IPS DF 4.7 (cell line): ENCODE measurements around the gene LSM5.
"Not testable (repeated sequence)": the region's sequence is repeated elsewhere in the genome, so short reads cannot be mapped to it uniquely, and the experiment has no call there.

ENCODE experiments used
- DNase-seq: peaks from one replicate; pipeline ENCODE4 v3.0.0-alpha.2; 2013; ENCODE audit warnings: low spot score; ENCODE audit errors: extremely low read depth

The LSM5 gene

DNA sequence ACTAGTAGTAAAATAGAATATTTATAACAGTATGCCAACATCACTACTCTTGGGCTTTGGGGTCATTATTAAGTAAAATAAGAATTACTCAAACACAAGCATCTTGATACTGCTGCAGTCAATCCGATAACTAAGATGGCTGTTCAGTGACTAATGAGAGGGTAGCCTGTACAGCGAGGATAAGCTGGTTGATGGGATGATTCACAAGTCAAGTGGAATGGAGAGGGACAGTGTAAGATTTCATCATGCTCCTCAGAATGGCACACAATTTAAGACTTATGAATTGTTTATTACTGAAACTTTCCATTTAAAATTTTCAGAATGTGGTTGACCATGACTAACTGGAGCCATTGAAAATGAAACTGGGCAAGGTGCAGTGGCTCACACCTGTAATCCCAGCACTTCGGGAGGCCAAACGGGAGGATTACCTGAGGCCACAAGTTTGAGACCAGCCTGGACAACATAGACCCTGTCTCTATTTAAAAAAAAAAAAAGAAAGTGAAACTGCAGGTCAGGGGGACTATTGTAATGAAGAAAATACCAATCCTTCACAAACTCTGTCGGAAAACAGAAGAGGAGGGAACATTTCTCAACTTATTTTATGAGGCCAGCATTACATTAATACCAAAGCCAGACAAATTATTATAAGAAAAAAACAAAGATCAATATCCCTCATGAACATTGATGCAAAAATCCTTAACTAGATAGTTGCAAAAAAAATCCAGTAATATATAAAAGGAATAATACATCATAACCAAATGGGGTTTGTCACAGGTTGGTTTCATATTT is 16.3 kb upstream of the LSM5 start:
- DNase-seq = no peak

DNA sequence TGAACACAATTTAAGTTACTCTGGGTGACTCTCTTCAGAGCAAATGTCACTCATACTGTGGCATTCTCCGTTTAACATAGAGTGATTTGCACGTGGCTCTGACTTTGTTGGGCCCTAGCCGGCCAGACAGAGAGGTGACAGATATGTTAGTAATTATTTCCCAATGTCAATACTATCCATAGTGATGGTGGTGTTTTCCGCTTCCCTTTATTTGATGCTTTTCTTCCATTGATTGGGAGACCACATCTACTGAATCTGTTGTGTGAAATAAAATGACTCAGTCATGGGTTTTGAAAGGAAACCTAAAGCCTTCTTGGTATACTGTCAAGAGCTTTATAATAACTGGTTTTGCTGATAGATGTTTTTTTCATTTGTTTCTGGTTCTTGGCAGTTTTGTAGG is 12.5 kb upstream of the LSM5 start:
- DNase-seq = no peak

DNA sequence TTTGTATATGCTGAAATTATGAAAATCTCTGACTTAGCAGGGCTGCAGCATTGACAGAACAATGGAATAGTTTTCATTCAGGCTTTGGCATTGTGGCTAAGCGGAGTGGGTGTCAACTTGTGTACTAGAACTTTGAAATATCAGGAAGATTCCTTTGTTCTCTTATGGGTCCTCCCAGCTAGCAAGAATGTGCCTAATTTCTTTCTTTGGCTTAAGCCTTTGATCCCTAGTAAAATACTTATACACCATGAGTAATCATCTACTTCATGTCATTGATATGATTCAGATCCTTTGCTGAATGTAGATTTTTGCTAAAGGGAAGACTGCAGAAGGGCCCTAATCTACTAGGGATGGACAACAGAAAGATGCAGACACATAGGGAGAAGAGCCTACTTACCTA is 11.3 kb upstream of the LSM5 start:
- DNase-seq = no peak

DNA sequence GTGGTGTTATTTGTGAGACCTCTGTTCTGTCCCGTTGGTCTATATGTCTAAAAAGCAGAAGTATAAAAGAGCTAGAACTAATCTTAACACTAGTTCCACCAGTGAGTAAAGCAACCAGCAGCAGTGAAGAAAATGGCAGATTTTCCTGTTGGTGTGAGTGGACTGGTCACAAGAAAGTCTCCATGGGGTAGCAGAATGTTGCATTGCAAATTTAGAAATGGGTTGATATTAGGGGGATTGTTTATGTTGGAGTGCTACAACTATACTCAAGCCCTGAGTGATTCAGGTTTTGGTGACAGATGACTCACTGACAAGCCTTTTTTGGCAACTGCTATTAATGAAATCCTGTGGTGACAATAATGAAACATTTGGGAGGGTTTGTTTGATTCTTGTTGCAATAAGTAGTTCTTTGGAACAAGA is 10.8 kb upstream of the LSM5 start:
- DNase-seq = no peak

DNA sequence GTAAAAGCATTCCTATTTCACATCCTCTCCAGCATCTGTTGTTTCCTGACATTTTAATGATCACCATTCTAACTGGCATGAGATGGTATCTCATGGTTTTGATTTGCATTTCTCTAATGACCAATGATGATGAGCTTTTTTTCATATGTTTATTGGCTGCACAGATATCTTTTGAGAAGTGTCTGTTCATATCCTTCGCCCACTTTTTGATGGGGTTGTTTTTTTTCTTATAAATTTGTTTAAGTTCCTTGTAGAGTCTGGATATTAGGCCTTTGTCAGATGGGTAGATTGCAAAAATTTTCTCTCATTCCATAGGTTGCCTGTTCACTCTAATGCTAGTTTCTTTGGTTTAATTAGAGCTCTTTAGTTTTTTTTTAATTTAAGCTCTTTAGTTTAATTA is 10.0 kb upstream of the LSM5 start:
- not testable (repeated sequence) for DNase-seq

DNA sequence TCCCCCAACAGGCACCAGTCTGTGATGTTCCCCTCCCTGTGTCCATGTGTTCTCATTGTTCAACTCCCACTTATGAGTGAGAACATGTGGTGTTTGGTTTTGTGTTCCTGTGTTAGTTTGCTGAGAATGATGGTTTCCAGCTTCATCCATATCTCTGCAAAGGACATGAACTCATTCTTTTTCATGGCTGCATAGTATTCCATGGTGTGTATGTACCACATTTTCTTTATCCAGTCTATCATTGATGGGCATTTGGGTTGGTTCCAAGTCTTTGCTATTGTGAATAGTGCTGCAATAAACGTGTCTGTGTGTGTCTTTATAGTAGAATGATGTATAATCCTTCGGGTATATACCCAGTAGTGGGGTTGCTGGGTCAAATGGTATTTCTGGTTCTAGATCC is 9.6 kb upstream of the LSM5 start:
- DNase-seq = not testable (repeated sequence)

DNA sequence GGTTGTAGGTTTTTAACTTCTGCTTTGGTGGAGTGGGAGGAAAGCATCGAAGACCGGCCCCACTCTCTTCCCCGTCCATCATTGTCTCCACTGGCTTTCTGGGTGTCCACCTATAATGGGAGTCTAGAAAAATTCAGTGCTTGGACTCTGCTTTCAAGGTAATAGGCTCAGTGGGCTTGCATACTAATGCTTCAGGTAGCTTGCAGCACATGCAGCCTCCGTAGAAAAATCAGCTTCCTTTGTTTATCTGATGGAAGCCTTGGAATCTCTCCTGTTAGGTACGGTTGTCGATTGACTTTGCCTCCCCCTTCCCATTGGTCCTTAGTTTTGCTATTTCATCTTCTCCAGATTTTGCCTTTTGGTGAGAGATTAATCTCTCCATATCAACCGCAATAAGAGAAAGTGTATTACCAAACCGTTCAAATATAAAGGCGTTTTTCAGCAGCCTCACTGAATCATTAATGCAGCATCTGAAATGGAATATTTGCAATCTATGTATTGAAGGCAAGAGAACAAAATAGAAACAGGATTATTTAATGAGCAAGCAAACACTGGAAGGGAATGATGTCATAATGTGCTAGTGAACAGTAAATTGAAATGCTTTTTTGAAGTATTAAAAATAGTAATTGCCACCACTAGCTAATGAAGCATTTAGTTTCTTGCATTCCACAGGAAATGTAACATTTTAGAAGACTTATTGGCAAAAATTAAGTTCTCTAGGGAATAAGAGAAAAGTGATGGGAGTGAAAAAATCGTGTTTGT is 6.1 kb upstream of the LSM5 start:
- no peak for DNase-seq

DNA sequence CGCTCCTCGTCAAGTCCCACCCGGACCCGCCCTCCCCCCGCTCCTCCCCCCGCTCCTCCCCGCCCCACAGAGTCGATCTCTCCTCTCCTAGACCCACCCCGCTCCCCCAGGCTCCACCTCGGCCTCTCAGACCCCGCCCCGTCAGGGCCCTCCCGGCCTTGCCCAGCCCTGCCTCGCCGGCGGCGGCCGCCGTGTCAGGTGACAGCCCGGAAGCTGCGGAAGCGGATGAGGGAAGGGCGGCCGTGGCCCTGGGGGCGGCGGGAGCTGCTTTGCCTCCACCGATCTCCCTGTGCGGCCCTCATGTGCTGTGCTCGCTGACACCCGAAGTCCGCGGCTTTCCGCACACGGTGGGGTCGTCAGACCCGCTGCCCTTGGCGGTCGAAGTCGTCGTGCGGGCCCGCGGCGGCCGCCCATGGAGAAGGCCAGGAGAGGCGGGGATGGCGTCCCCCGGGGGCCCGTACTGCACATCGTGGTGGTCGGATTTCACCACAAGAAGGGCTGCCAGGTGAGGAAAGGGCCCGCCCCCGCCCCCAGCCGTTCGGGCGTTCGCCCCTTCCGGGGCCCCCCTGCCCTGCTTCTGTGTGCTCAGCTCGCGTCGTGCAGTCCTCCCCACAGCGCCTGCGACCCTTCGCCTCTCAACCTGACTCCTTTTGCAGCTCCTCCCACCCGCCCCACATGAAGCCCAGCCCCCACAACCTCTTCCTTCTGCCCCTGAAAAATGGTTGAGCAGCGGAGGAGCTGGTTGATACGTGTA is 5.3 kb upstream of the LSM5 start, which contains the start of gene AVL9:
TSS of gene AVL9 (plus strand) at position 192 of the 754 bp plus-strand sequence. CDS start at position 413, 221 bp downstream.
- DNase-seq = no peak

DNA sequence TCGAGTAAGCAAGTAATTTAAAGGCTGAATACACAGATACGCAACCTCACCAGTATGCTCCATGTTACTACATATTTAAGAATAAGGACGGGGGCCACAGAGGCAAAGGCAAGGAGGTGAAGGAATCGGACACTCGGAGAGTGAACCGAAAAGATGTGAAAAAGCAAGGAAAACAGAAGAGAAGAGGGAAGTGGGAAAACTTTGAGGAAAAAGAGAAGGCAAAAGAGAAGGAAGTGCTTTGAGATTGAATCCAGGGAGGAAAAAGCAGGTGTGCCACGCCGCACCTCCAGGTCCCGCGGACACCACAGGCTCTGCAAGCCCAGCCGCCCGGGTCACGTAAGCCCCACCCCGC is 4.7 kb upstream of the LSM5 start:
- DNase-seq = no peak

DNA sequence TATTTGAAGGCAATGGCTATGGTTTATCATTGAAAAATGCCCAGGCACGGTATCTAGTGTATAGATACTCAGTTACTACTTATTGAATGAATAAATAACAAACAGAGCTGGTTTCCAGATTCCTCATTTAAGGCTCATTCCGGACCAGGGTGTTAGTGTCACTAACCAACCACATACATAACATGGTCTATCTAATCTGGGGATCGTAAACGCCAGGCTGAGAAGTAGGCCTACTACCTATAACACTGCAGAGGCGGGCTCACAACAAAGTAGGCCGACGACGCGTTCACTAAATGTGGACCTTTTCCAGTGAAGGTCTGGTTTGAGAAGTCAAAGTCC is 423 bp downstream of the LSM5 start:
- no peak for DNase-seq

DNA sequence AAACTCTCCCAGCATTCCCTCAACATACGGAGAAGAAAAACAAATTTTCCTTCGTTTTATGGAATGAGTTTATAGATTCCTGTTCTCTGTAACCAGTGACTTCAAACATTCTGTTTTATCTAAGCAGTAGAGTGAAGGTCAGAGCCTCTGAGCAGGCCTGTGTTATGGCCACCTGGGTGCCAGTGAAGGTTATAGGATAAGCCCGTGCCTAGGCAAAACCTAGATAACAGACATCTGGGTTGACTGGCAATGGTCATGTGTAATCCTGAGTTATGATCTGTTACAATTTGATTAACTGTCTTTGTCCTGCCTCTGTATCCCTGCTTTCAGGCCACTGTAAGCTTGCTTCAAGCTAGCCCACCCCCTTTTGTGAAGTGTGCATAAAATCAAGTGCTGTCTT is 8.3 kb downstream of the LSM5 start:
- no peak for DNase-seq

DNA sequence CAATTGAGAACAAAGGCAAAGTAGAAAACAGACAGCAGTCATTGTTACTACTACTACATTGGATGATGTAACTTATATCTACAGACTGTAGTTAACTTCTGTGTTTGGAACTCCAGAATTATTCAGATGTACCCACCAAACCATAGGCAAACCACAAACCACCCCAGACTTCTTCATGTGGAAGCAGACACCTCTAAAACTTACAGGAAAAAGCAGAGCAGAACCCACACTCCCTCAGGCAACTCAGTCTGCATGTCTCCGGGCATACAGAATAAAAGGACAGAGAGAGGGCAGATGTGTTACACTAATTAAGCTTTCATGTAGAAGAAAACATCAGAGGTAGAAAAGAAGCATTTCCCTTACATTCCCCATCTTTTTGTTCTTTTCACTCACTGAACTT is 9.0 kb downstream of the LSM5 start:
- DNase-seq = no peak

DNA sequence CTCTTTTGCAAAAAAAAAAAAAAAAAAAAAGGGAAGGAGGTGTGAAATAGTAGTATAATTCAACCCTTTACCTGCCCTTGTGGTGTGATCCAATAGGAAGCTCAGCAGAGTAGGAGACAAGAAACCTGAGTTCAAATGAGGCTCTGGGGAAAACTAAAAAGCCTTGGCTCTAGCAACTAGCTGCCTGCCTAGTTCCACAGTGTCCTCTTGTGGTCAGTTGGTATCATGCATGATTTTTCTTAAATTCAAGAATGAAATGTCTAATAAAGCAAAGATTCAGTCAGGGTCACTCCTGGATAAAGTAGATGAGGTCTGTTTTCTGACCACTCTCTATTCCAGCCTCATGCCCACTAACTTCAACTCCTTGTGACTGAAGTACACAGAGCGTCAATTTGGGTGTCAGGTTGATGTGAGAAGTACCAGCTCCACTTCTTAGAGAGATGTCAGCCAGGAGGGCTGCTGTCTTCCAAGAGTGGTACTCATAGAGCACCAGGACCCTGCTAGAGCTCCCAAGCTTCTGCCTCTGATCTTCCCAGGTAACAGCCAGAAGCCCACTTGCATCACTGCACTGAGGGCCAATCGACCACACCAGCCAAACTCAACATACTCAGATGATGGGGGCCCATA is 10.5 kb downstream of the LSM5 start:
- no peak for DNase-seq

DNA sequence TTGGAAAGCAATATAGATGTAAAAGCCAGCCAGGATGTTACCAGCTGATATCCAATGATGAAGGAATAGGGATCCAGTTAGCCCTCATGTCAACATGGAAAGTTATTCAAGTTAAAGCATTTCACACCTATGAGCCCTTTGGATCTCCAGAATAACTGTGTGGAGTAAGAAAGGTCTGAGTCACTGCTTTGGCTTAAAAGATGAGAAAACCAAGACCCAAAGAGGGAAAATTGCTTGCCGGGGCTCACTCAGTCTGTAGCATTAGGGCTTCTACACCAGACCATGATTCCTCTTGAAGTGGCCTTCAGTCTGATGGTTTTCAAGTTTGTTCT is 12.6 kb downstream of the LSM5 start:
- no peak for DNase-seq

DNA sequence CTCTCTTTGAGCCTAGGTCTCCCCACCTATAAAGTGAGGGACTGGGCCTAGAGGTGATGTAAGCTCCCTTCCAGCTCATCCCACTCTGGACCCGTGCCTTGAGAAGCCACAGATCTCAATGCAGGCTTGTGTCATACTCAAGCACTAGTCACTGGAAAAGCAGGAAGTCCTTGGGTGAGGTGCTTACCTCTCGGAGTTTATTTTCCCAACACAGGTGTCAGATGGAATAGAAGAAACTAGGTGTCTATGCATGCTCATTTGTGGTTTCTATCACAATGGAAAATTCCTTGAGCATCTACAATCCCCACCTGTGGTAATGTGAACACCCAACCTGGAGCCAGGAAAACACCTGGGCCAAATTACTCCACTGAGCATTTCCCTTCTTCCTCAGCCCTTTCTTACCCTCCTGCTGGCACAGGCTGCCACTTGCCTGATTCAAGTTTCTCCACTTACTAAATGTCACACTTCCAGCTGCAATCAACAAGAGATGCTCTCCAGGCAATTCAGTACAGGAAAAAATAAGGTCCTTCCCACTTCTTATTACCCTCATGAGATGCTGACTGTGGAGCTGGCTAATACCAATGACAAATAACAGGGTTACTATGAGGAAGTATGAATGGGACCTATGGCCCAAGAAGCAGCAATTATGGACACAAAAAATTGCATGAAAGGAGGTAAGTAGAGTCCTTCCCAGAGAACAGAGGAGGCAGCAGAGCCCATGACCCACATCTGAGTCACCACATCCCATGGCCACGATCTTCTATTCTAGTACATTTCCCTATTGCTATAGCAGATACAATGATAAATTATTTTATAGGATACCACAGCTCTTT is 13.1 kb downstream of the LSM5 start:
- no peak for DNase-seq

DNA sequence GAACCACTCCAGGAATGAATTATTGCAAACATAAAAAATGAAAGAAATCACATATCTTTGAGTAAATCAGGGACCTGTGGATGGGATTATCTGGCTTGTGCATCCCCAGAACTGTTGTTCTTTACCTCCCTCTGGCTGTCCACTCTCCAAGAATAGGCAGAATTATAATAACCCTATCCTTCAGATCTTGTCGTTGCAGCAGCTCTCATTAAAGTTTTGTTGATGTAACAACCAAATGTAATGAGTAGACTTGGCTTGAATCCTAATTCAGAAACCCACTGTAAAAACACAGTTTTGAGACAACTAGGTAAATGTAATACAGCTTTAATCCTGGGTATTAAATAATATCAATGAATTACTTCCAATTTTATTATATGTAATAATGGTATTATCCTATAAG is 16.2 kb downstream of the LSM5 start:
- DNase-seq = no peak

DNA sequence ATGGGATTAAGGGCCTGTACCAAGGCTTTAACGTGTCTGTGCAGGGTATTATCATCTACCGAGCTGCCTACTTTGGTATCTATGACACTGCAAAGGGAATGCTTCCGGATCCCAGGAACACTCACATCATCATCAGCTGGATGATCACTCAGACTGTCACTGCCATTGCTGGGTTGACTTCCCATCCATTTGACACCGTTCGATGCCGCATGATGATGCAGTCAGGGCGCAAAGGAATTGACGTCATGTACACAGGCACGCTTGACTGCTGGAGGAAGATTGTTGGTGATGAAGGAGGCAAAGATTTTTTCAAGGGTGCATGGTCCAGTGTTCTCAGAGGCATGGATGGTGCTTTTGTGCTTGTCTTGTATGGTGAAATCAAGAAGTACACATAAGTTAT is 18.2 kb downstream of the LSM5 start:
- DNase-seq = no peak

DNA sequence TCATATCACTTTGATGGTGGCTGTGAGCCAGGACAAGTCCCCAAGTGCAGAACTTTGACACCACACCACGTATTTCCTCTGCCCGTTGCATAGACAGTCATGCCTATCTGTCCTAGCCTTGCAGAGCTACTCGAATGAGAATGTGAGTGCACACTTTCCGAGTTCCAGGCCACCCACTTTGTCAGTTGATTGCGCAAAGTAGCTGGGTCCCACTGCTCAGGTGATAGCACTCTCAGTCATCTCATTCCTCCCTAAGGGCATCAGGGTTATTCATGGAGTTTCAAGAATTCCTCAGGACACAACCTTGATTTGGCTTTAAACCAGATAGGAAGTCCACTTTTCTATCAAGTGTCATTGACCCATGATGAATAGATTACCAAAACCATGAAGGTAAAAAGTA is 19.3 kb downstream of the LSM5 start:
- no peak for DNase-seq

DNA sequence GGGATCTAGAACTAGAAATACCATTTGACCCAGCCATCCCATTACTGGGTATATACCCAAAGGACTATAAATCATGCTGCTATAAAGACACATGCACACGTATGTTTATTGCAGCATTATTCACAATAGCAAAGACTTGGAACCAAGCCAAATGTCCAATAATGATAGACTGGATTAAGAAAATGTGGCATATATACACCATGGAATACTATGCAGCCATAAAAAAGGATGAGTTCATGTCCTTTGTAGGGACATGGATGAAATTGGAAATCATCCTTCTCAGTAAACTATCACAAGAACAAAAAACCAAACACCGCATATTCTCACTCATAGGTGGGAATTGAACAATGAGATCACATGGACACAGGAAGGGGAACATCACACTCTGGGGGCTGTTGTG is 20.2 kb downstream of the LSM5 start:
- not testable (repeated sequence) for DNase-seq

DNA sequence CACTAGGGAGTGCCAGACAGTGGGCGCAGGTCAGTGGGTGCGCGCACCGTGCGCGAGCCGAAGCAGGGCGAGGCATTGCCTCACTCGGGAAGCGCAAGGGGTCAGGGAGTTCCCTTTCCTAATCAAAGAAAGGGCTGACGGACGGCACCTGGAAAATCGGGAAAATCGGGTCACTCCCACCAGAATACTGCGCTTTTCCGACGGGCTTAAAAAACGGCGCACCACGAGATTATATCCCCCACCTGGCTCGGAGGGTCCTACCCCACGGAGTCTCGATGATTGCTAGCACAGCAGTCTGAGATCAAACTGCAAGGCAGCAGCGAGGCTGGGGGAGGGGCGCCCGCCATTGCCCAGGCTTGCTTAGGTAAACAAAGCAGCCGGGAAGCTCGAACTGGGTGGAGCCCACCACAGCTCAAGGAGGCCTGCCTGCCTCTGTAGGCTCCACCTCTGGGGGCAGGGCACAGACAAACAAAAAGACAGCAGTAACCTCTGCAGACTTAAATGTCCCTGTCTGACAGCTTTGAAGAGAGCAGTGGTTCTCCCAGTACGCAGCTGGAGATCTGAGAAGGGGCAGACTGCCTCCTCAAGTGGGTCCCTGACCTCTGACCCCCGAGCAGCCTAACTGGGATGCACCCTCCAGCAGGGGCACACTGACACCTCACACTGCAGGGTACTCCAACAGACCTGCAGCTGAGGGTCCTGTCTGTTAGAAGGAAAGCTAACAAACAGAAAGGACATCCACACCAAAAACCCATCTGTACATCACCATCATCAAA is 25.4 kb downstream of the LSM5 start:
- not testable (repeated sequence) for DNase-seq
